Vagina (tissue), 2 donors: Measurements from ENCODE around the gene COX7A2.

Experiments
- POLR2A ChIP-seq, 2 donors: fragments of 450-650 bp; IDR thresholded peaks; one replicate each; pipeline ENCODE4 v1.6.1; 2017; ENCODE audit warnings: antibody characterized with exemption in 2 of 2, mild to moderate bottlenecking in 2 of 2, moderate library complexity in 2 of 2
- POLR2AphosphoS5 ChIP-seq, 2 donors: sonication (generic); formaldehyde crosslinking; IDR thresholded peaks; one replicate each; pipeline ENCODE4 v1.9.0; 2017; ENCODE audit warnings: antibody characterized with exemption in 2 of 2, mild to moderate bottlenecking in 2 of 2, low read depth in 1 of 2; ENCODE audit not compliant: insufficient read depth in 1 of 2
- TF ChIP-seq, protein P1 (sequence below), 3 experiments: fragments of 450-650 bp in 2 of 3; fragments of 200-600 bp in 1 of 3; sonication (generic) in 1 of 3; IDR thresholded peaks; one replicate each; pipeline ENCODE4 v1.5.1; 2017 to 2019; ENCODE audit warnings: antibody characterized with exemption in 3 of 3, mild to moderate bottlenecking in 2 of 3, moderate library complexity in 2 of 3

DNA sequence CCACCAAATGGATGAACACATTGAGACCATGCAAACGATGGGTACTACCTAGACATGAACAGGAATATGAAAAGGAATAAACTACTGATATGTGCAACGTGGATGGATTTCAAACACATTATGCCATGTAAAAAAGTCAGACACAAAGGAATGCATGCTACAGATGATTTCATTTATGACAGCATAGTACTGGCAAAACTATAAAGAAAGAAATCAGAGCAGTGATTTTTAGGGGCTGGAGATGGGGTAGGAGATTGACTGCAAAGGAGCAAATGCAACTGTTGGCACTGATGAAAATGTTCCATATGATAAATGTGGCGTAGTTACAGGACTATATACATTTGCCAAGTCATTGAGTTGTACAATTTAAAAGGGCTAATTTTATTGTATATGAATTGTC, 24.3 kb downstream of the COX7A2 start:
- TF ChIP-seq, protein P1, sequence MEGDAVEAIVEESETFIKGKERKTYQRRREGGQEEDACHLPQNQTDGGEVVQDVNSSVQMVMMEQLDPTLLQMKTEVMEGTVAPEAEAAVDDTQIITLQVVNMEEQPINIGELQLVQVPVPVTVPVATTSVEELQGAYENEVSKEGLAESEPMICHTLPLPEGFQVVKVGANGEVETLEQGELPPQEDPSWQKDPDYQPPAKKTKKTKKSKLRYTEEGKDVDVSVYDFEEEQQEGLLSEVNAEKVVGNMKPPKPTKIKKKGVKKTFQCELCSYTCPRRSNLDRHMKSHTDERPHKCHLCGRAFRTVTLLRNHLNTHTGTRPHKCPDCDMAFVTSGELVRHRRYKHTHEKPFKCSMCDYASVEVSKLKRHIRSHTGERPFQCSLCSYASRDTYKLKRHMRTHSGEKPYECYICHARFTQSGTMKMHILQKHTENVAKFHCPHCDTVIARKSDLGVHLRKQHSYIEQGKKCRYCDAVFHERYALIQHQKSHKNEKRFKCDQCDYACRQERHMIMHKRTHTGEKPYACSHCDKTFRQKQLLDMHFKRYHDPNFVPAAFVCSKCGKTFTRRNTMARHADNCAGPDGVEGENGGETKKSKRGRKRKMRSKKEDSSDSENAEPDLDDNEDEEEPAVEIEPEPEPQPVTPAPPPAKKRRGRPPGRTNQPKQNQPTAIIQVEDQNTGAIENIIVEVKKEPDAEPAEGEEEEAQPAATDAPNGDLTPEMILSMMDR (IDR thresholded peaks at IDR 0.05), result no peak
- no peak for TF ChIP-seq POLR2A (IDR thresholded peaks at IDR 0.05)
- TF ChIP-seq POLR2AphosphoS5 (IDR thresholded peaks at IDR 0.05; ENCODE audit: insufficient read depth in 1 of 2, low read depth in 1 of 2), result no peak
